H54 (cell line): ENCODE measurements around the gene LAMA2.

ENCODE experiments used
- DNase-seq: peaks from one replicate; pipeline ENCODE4 v3.0.0; 2011; ENCODE audit warnings: low spot score, mixed read lengths; ENCODE audit not compliant: insufficient read length
- FAIRE-seq: peaks from 3 replicates; lab custom pipeline; 2011; peaks lifted over from hg19 to GRCh38; lab: Jason Lieb, UNC
- POLR2A ChIP-seq: IDR thresholded peaks from 2 replicates; pipeline ENCODE4 v1.6.1; 2011; ENCODE audit warnings: low read depth, mild to moderate bottlenecking, low read length

LAMA2 gene

DNA sequence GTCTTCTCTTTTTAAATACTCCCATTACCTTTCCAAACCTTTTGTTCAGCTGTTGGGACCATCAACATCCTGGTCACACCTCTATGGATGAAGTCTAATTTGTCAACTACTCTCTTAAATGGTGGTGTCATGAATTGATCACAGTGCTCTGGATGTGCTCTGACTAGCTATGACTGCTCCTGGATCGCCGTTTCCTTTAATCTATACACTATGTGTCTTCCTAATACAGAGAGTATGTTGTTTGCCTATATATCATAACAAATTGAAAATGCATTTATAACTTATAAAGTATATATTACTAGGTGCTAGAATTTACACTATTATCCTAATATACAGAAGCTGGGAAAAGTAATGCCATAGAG is 357.5 kb downstream of the LAMA2 start:
- no peak for FAIRE-seq
- DNase-seq = no peak
- TF ChIP-seq POLR2A = no peak

DNA sequence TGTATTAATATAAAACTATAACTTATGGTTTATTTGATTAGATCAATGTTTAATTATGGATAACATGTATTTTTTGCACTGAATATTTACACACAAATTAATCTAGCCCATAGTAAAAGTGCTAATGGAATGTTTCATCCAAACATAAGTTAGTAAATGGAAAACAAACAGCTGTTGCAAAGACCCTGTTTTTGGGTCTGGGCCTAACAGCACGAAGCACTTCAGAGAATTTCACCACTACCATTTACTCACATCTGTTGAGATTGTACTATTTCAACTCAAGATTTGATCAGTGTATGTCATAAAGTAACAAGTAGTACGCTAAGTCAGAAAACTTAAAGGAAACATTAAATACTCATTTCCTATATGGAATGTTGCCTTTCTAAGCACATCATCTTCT is 359.6 kb downstream of the LAMA2 start:
- DNase-seq = no peak
- no peak for FAIRE-seq
- TF ChIP-seq POLR2A = no peak

DNA sequence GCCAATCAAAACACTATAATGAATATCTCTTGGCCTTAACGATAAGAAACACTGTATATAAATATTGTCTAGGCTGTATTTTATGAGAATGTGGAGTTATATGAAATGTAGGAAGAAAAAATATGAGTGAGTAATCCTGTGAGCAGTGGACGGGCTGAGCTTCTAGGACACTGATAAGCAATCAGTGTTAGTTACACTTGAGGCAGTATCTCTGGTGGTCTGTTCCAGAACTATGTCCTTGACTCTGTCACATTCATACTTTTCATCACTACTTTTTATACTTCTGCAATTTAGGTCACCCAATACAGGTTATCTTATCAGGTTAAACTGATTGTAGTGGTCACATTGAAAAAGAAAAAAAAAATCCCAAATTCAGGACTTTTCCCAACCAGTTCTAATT is 360.4 kb downstream of the LAMA2 start:
- FAIRE-seq (no peak), DNase-seq (no peak)
- TF ChIP-seq POLR2A = no peak

DNA sequence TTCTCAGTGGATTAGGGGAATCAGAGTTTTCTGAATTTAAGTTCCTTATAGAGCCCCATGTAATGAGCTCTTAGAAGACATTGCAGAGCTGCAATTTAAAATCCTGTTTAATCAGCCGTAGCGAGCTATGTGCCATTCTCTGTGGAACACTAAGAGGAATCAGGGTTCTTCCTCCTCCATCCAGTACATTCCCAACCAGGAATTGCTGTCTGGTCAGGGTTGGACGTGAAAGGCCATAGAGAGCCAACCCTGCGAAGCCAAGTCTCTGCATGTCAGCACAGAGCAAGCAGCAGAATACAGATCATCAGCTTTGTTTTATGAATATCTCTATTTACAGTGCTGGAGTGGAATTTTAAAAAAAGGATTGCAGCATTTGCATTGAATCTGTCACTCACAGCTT is 366.0 kb downstream of the LAMA2 start:
- FAIRE-seq (no peak), DNase-seq (no peak)
- TF ChIP-seq POLR2A = no peak

DNA sequence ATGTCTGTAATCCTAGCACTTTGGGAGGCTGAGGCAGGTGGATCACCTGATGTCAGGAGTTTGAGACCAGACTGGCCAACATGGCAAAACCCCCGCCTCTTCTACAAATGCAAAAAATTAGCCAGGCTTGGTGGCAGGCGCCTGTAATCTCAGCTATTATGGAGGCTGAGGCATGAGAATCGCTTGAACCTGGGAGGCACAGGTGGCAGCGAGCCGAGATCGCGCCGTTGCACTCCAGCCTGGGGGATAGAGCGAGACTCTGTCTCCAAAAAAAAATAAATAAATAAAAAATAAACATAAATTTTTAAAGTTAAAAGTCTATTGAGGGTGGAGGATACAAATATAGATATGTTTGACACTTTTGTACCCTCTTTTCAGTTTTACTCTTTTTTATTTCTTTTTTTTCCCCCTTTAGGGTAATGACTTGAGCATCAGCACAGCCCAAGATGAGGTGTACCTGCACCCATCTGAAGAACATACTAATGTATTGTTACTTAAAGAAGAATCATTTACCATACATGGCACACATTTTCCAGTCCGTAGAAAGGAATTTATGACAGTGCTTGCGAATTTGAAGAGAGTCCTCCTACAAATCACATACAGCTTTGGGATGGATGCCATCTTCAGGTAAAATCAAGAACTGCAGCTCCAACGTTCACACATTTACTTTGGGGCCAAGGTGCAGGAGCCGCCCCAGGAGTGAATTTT is 368.9 kb downstream of the LAMA2 start:
- no peak for FAIRE-seq
- no peak for TF ChIP-seq POLR2A
- peak; percentile 1 for DNase-seq

DNA sequence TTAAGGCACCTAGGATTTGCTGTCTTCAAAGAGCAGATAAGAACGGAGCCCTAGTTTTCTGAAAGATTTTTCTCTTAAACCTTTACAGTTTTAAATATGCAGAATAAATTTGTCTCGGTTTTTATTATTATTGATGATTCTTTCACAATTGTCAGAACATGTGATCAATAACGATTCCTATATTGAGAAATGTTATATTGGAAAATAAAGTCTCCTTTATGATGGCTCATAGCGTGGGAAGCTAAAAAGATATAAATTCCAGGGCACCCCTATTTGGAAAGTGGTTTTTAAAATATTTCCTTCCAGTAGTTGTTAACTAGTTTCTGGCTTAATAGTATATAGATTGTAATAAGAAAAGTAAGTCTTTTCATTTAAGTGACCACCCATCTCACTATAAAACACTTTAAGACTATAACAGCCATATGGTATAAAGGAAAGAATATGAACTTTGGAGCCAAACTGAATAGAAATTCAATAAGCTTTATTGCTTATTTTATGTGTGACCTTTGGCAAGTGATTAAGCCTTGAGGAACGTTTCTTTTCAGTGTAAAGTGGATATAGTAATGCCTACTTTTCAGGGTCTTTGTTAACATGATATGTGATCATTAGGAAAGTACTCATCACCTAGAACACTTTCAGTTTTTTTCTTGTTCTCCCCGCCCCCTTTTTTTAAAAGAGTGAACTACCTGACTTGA is 369.6 kb downstream of the LAMA2 start:
- TF ChIP-seq POLR2A = no peak
- DNase-seq (no peak), FAIRE-seq (no peak)

DNA sequence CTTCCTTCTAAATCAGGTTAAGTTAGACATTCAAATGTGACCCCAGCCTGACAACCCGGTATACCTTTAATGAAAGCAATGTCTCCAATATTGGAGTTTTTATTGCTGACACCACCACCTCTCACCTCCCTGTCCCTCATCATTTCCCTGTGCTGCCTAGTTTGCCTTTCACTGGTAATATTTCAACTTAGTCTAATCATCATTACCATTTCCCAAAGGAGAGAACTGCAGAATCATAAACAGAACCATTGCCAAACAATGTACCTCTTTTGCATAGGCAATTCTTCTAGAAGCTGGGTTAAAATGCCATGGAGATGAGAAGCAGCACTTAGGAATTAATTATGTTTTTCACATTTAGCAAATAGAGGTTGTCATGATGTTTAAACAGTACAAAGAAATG is 370.3 kb downstream of the LAMA2 start:
- no peak for TF ChIP-seq POLR2A
- no peak for DNase-seq
- no peak for FAIRE-seq

DNA sequence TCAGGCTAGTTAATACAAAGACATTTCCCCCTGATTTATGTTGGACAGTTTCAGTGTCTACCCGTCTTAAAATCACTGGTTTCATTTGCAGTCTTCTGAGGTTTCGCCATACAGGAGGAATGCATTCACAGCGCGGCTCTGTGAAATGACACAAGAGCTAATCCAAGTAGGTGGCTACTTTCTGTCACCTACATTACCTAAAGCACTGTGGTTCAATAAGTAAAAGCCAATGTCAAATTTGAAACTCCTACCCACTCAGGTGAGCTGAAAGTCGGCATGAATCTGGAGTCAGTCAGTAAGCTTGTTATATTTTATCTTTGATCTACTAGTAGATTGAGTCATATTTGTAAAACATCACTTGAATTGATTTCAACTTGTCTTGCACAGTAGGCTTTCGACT is 370.8 kb downstream of the LAMA2 start:
- TF ChIP-seq POLR2A = no peak
- DNase-seq (no peak), FAIRE-seq (no peak)

DNA sequence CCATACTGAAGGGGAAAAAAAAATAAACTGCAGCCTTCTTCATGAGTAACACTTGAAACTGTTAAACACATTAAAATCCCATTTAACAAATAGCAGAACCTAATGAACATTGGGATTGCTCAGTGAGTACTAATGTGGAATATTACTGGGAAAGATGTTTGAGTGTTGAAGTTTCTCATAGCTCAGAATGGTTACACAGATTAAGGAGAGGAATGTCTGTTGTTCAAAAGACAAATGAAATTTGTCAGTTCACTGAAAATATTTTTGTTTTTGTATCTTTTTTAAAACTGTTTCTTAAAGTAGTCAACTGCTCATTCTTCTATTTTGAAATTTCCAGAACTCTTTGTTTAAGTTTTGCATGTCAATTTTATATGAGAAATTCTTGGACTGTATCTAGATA is 374.3 kb downstream of the LAMA2 start:
- no peak for TF ChIP-seq POLR2A
- FAIRE-seq = no peak
- DNase-seq = no peak

DNA sequence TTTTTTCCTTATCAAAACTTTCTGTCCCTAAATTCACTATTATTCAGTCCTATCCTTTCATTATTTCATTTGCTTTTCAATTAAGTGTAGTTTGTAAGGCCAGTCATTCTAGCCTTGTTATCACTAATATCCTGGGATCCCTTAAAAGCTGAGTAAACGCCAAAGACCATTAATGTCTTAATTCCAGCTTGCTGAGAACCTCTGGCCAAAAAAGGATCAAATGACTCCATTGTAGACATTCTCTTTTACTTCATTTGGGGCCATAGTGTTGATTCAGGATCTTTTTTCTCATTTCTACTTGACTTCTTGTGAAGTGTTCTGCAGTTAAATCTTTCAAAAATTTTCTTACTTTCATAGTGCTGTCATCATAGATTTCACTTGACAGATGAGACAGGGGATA is 379.7 kb downstream of the LAMA2 start:
- FAIRE-seq (no peak), DNase-seq (no peak)
- TF ChIP-seq POLR2A = no peak

DNA sequence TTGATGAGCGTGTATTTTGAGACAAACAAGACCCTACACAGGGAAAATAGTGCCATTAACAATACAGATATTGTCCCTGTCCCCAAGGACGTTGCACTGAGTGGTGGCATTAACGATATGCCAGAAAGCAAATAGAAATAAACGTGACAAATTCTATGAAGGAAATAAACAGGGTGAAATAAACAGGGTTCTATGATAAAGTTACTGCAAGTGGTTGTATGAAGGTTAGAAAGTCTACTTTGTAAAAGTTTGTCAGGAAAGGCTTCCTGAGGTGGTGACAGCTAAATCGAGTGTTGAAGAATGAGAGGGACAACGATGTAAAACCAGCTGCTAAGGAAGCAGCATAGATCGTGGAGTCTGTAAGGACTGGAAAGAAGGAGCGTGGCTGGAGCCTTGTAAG is 380.2 kb downstream of the LAMA2 start:
- DNase-seq (no peak), FAIRE-seq (no peak)
- TF ChIP-seq POLR2A = no peak

DNA sequence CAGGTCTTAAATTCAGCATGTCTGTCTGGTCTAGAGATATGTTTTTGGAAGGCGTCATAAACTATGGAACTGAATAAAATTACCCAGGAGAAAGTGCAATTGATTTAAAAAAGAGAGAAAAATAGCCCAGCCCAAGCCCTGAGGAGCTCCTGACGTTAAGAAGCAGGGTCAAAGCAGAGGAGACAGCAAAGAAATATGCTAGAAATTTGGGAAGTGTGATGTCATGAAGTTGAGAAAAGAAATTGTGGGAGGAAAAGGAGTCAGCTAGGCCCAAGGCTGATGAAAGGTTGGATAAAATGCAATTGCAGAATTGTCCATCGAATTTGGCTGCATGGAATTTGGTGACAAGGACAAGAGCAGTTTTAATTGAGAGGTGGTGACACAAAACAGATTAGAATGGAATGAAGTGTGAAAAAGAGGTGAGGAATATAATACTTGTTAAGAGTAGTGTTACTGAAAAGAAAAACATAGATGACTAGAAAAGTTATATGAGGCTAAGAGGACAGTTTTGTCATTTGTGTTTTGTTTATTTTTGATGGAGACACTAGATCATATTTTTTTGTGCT is 381.6 kb downstream of the LAMA2 start:
- no peak for DNase-seq
- FAIRE-seq = no peak
- no peak for TF ChIP-seq POLR2A

DNA sequence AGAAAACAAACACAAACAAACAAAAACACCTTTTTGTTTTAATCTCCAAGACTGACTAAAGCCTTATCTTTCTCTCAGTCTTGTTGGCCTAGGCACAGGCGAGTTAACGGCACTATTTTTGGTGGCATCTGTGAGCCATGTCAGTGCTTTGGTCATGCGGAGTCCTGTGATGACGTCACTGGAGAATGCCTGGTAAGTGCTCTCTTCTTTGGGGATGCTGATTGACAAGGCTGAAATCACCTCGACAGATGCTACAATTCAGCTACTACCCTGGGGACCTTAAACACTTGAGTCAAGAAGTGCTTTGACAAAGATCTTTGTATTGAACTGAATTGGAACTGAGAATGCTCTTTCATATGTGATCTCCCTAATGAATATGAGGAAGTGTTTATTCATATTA is 384.1 kb downstream of the LAMA2 start:
- DNase-seq = no peak
- no peak for FAIRE-seq
- no peak for TF ChIP-seq POLR2A

DNA sequence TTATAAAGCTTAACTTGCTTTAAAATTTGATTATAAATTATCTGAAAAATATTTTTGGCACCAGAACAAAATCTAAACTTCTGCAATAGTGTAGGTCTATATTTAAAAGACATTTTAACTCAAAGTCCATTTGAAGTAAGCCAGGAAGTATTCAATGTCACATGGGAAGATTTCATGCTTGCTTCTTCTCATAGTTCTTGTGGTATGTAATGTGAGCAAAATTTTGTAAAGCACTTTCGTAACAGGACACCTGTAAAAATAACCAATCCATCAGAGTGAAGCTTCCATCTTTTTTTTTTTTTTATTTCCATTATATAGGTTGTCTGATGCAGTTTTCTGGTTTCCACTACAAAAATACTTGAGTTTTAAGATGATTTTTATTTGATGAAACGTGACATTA is 386.1 kb downstream of the LAMA2 start:
- FAIRE-seq (no peak), DNase-seq (no peak)
- TF ChIP-seq POLR2A = no peak

DNA sequence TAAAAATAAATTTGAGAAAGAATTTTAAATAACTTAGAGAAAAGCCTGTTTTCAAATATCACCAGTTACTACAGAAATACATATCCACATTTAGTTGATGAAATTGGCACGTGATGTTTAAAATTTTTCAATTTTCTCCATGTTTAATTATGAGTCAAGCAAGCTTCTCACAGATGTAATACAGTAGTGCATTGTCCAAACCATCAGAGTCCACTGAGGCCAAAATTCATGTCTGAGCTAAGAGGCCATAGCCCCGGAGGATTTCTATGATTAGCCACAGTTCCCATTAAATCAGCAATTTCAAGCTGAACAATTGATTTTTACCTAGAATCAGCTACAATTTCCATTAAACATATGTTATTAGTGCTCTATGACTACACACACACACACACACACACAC is 387.0 kb downstream of the LAMA2 start:
- no peak for TF ChIP-seq POLR2A
- DNase-seq (no peak), FAIRE-seq (no peak)
